Measurements from ENCODE around the gene SLC22A23. TPM values are rescaled to one million over a fixed set of nuclear protein-coding genes. Genes with fewer than 3 reads are reported as not detected.

SLC22A23 gene
- total and polyA plus RNA-seq, 7 donors = 8.1 to 18.7 (median 12.0) TPM

GRCh38 chr6:3263096-3263495, 193.8 kb downstream of the SLC22A23 start:
- peaks cover 0 to 18% (median 5%) of the 10 kb centered on the region in 4 donors for H3K36me3 ChIP-seq
- TF ChIP-seq POLR2A (IDR thresholded peaks at IDR 0.05) (no peak), CTCF (IDR thresholded peaks at IDR 0.05) (no peak), EP300 (IDR thresholded peaks at IDR 0.05) (no peak), POLR2AphosphoS5 (IDR thresholded peaks at IDR 0.05) (no peak)
- intact Hi-C loops (cut with DNase I) = no loop called here
- peaks cover 0 to 46% (median 37%) of the 10 kb centered on the region in 4 donors for H3K4me1 ChIP-seq
- H3K9me3 ChIP-seq = no peaks in the 10 kb centered on the region
- H3K4me3 ChIP-seq = no peak overlapping the region
- H3K27me3 ChIP-seq = no peaks in the 10 kb centered on the region
- 75 to 82% methylated on average over 6 of the region's 6 CpGs for WGBS, 2 donors
- no peak for DNase-seq
- H3K27ac ChIP-seq = no peak overlapping the region

GRCh38 chr6:3261921-3262320, 194.9 kb downstream of the SLC22A23 start:
- no peak overlapping the region for H3K4me3 ChIP-seq
- DNase-seq = no peak
- no peak for TF ChIP-seq POLR2AphosphoS5 (IDR thresholded peaks at IDR 0.05)
- peaks cover 0 to 17% (median 5%) of the 10 kb centered on the region in 4 donors for H3K36me3 ChIP-seq
- peaks cover 0 to 48% (median 37%) of the 10 kb centered on the region in 4 donors for H3K4me1 ChIP-seq
- no peak overlapping the region for H3K27ac ChIP-seq
- no peaks in the 10 kb centered on the region for H3K27me3 ChIP-seq
- intact Hi-C loops (cut with DNase I) = no loop called here
- no peaks in the 10 kb centered on the region for H3K9me3 ChIP-seq
- 69 to 77% methylated on average over 8 of the region's 8 CpGs for WGBS, 2 donors

GRCh38 chr6:3261518-3261820, 195.4 kb downstream of the SLC22A23 start:
- Histone ChIP-seq H3K4me1 (peaks cover 0 to 48% (median 37%) of the 10 kb centered on the region in 4 donors), H3K27ac (no peak overlapping the region)
- intact Hi-C loops (cut with DNase I) = no loop called here

GRCh38 chr6:3260772-3261517, 195.9 kb downstream of the SLC22A23 start:
- Histone ChIP-seq H3K36me3 (peaks cover 0 to 17% (median 5%) of the 10 kb centered on the region in 4 donors), H3K4me1 (peaks cover 0 to 48% (median 35%) of the 10 kb centered on the region in 4 donors), H3K4me3 (no peak overlapping the region), H3K27me3 (no peaks in the 10 kb centered on the region), H3K9me3 (no peaks in the 10 kb centered on the region), H3K27ac (no peak overlapping the region)
- intact Hi-C loops (cut with DNase I) = no loop called here
- WGBS, 2 donors = 84 to 87% methylated on average over 17 of the region's 17 CpGs
- DNase-seq = no peak
- no peak for TF ChIP-seq POLR2AphosphoS5 (IDR thresholded peaks at IDR 0.05)
- TF ChIP-seq EP300 (IDR thresholded peaks at IDR 0.05) = no peak
- no peak for TF ChIP-seq POLR2A (IDR thresholded peaks at IDR 0.05)
- TF ChIP-seq CTCF (IDR thresholded peaks at IDR 0.05) = no peak

More at GRCh38 chr6:3261518-3261820, 195.4 kb downstream of the SLC22A23 start:
- no peak for DNase-seq
- Histone ChIP-seq H3K9me3 (no peaks in the 10 kb centered on the region), H3K4me3 (no peak overlapping the region), H3K36me3 (peaks cover 0 to 17% (median 5%) of the 10 kb centered on the region in 4 donors), H3K27me3 (no peaks in the 10 kb centered on the region)
- WGBS, 2 donors = 74 to 94% methylated on average over 6 of the region's 6 CpGs
- TF ChIP-seq POLR2AphosphoS5 (IDR thresholded peaks at IDR 0.05) (no peak), POLR2A (IDR thresholded peaks at IDR 0.05) (no peak), CTCF (IDR thresholded peaks at IDR 0.05) (no peak), EP300 (IDR thresholded peaks at IDR 0.05) (no peak)

- Histone ChIP-seq H3K4me3 (no peak overlapping the region), H3K27ac (no peak overlapping the region), H3K36me3 (peaks cover 0 to 17% (median 5%) of the 10 kb centered on the region in 4 donors), H3K4me1 (peaks cover 0 to 44% (median 30%) of the 10 kb centered on the region in 4 donors), H3K27me3 (no peaks in the 10 kb centered on the region), H3K9me3 (no peaks in the 10 kb centered on the region)
- WGBS, 2 donors = 80 to 85% methylated on average over 14 of the region's 14 CpGs
- intact Hi-C loops (cut with DNase I) = no loop called here
- no peak for DNase-seq
- TF ChIP-seq CTCF (IDR thresholded peaks at IDR 0.05) = no peak
- no peak for TF ChIP-seq POLR2AphosphoS5 (IDR thresholded peaks at IDR 0.05)
- no peak for TF ChIP-seq POLR2A (IDR thresholded peaks at IDR 0.05)
- TF ChIP-seq EP300 (IDR thresholded peaks at IDR 0.05) = no peak
Measured at GRCh38 chr6:3260296-3260695, 196.6 kb downstream of the SLC22A23 start.

All from sigmoid colon (tissue), 7 donors.